Fibroblast of upper back skin (primary cell): Measurements from ENCODE around the gene CAMTA1.

Source experiments
- DNase-seq: peaks from one replicate; pipeline ENCODE4 v3.0.0-alpha.2; 2013

CAMTA1 gene

DNA sequence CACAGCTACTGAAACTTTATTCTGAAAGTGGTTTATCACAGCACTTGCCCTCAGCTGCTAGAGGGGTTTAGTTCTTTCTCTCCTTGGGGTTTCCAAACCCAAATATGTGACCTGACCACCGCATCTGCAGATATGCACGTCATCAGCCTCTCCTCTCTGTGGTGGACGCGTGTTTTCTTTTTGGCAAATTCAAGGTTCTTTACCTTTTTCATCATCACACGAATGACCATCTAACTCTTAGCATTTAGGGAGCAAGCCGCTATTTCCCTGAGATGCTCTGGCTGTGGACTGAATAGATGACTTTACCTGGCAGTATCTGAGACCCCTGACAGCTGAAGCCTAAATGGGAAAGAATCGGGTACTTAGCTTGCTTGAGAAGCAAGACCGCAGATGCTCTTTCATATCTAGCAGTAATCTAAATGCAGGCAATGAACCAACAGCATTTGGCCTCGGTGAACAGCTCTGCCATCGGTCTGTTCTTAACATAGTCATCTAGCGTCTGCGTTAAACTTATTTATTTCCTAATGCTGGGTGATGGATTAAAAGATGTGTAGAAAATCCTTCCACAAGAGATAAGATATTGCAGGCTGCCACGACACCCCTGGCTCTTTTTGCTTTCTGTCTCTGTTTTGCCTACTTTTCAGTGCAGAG, 463.4 kb downstream of the CAMTA1 start:
- DNase-seq, result no peak

DNA sequence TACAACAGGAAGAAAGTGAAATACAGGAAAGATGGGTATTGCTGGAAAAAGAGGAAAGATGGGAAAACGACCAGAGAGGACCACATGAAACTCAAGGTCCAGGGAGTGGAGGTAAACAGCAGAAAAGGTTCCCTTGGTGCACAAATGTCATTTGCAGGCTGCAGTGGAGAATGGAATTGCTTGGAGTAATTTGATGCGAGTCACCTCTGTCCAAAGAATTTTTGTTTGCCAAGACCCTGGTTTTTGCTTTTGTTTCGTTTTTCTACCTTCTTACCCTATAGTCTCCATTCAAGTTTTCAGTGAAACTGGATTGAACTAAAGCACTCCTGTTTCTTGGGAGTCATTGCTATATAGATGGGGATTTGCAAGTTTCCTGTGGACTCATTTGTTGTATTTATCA, 464.3 kb downstream of the CAMTA1 start:
- DNase-seq, result no peak

DNA sequence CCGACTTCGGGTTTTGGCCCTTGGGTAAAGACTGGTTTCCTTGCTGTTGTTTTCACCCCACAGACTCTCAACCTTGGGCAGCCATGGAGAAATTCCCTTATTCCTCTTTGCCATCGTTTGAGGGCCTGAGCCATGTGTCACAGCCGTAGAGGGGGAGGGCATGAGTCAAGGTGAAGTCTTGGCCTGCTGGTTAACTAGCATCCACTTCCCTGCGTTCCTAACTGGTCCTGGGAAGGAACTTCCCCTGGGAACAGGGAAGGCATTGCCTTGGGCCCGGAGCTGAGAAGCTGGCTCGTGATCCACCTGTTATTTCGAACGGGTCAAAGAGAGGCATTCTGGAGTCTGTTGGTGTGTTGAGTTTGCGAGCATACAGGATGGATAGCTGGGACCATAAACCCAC, 464.9 kb downstream of the CAMTA1 start:
- no peak for DNase-seq

GRCh38 chr1:7250597-7251453, 465.6 kb downstream of the CAMTA1 start:
- DNase-seq, result no peak

DNA sequence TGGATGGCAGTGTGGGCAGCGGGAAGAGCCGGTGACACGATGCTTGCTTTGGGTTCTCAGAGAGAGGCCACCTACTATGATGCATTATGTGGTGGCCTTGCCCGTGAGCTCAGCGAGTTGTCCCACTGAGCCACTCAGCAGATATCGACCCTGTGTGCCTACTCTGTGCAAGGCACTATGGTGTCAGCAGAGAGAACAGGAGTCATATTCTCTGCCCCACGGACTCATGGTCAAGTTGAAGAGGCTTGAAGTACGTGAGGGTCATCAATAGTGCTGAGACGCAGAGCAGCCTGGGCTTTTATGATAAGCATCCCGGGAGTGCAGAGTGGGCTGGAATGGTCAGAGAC, 466.2 kb downstream of the CAMTA1 start:
- no peak for DNase-seq

DNA sequence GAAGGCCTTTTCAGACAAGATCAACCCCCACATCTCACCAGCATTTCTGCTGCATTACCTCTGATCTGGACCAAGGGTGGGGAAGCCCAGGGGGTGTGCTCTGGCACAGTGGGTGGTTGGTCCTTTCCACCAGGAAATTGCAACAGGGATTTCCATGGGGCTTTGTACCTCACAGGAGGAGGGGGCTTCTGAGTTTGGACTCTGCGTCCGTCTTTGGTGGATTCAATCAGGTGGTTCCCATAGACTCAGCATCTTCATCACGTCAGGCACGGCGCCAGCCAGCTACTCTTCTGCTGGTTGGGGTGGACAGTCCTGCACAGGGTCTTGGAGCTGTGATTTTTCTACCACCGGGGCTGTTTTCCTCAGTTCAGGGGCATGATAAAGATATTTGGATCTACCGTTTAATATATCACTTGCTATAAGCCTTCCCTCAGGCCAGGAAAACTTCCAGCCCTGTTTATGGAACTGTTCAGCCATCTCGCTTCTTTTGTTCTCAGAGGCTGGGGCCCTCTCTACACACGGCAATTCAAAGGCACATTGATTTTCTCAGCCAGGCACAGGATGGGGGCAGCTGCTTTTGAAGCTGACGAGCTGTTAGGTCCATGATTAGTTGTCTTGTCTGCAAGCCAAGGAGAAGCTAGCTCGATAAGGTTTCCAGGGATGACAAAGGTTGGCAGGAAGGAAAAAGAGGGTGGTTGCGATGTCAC, 467.3 kb downstream of the CAMTA1 start:
- no peak for DNase-seq

DNA sequence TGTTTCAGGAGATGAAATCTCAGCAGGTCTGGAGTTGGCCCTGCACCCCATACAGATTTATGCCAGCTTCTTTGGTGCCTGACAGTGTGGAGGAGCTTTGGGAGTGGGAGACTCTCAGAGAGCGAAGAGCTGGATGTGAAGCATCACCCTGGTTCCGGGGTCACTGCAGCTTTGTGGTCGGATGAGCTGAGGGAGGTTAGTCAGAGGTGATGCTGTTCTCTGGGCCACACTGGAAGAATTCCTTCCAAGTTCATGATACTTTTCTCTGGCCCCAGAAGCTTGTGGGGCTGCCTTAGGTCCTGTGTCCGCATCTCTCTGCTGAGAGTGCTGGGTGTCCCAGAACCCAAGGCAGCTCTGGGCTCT, 467.8 kb downstream of the CAMTA1 start:
- peak; percentile 41 for DNase-seq

DNA sequence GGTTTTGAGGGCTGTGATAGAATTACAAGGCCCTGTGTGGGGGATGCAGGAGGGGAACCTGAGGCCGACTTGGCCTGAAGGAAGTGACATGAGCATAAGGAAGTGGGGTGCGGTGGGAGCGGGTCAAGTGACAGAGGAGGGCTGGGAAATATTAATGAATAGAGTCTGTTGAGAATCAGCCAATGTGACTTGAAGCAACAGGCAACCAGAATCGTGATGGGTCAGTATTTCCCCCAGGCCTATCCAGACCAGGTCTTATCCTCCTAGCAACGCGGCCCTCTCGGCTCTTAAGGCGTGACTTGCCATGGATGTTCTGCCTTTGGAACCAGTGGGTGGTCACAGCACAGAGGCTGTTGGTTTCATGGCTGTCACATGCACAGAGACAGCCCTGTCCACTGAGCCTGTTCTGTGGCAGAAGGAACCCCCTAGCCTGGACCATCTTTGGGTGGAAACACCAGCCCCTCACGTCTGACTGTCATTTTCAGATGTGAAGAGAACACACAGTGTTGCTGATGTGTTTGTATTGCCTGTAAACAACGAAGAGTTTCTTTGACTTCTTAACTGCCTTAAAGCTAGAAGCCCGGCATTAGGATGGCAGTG, 468.8 kb downstream of the CAMTA1 start:
- no peak for DNase-seq

GRCh38 chr1:7255303-7256058, 470.2 kb downstream of the CAMTA1 start:
- DNase-seq, result peak; percentile 51

- no peak for DNase-seq
Measured at GRCh38 chr1:7256526-7256925, 471.3 kb downstream of the CAMTA1 start.

- DNase-seq, result no peak
Measured at GRCh38 chr1:7257225-7257624, 472.0 kb downstream of the CAMTA1 start.

DNA sequence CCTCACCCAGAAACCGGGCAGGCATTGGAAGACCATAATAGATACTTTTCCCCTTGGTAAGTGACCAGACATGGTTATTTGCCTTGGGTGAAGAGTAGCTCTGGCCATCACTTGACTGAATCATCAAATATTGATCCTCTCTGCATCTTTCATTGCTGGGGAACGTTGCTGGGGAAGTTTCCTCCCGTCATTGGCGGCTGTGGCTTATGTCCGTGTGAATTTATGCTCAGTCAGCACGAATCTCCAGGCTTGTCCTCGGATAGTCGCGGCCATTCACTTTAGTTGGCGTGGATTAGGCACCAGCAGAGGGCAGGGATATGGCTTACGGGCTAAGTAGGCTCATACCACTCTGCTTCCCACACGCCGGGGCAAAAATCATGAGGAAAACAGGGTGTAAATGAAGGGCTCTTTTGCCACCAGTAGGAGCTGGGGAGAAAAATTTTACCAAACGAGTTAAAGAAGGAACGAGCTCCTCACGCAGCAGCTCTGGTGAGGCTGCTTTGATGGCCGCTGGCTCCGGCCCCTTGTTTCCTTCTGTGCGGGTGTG, 473.4 kb downstream of the CAMTA1 start:
- no peak for DNase-seq

GRCh38 chr1:7259955-7260354, 474.7 kb downstream of the CAMTA1 start:
- no peak for DNase-seq

GRCh38 chr1:7261490-7261889, 476.2 kb downstream of the CAMTA1 start:
- DNase-seq, result no peak

GRCh38 chr1:7262611-7263010, 477.4 kb downstream of the CAMTA1 start:
- DNase-seq, result no peak

- no peak for DNase-seq
Measured at GRCh38 chr1:7263021-7263960, 478.0 kb downstream of the CAMTA1 start.

- DNase-seq, result no peak
Measured at GRCh38 chr1:7264101-7264500, 478.8 kb downstream of the CAMTA1 start.

DNA sequence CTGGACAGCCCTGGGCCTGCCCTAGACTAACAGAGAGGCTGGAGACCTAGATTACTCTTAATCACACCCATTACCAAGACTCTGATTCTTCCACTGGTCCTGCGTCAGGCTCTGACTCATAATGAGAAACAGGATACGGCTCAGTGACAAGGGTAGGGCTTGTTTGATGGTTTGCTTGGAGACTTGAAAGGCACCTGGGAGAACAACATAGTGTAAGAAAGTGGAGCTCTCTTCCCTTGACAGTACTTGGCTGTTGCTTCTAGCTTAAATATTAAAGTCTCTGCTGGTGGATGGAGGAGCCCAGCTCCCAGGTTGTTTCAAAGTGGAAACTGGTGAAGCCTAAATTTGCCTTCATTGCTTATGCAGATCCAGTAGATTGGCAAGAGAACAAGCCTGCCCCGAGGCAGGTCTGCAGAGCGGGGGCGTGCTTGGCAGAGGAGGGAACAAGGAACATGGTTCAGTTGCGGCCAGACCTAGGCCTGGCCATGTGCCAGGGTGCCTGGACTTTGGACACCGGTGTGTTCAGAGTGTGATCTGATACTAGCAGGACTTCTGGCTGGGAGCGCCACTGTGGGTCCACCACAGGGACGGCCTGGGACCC, 480.6 kb downstream of the CAMTA1 start:
- DNase-seq, result peak; percentile 81

DNA sequence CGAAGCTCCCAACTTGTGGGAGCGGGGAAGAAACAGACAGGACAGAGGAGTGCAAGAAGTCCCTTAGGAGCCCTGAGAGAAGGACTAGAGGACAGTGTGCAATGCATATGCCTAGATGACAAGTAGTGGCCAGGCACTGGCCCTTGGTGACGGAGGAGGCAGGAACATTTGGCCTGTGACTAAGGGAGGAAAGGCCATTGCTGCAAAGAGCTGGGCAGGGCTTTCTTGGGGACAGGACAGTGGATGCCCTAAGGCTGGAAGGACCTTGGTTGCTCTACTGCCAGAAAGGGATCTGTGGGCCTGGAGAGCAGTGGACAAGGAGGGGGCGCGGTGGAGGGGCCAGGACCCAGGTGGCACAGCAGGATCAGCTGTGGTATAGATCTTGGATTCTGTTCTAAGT, 481.3 kb downstream of the CAMTA1 start:
- no peak for DNase-seq

GRCh38 chr1:7267493-7267892, 482.2 kb downstream of the CAMTA1 start:
- peak; percentile 49 for DNase-seq

GRCh38 chr1:7268983-7269382, 483.7 kb downstream of the CAMTA1 start:
- no peak for DNase-seq
